ENCODE data around the gene CLCC1.

- TF ChIP-seq EZH2 (IDR thresholded peaks at IDR 0.05) (no peak), POLR2A (IDR thresholded peaks at IDR 0.05; ENCODE audit: borderline replicate concordance, extremely low read depth, insufficient read depth, insufficient read length) (no peak), JUND (IDR thresholded peaks at IDR 0.05) (no peak), RAD21 (IDR thresholded peaks at IDR 0.05; ENCODE audit: low read depth) (no peak), ZNF274 (IDR thresholded peaks at IDR 0.05; ENCODE audit: low read depth, low read length) (no peak)
- TF ChIP-seq, protein P1, sequence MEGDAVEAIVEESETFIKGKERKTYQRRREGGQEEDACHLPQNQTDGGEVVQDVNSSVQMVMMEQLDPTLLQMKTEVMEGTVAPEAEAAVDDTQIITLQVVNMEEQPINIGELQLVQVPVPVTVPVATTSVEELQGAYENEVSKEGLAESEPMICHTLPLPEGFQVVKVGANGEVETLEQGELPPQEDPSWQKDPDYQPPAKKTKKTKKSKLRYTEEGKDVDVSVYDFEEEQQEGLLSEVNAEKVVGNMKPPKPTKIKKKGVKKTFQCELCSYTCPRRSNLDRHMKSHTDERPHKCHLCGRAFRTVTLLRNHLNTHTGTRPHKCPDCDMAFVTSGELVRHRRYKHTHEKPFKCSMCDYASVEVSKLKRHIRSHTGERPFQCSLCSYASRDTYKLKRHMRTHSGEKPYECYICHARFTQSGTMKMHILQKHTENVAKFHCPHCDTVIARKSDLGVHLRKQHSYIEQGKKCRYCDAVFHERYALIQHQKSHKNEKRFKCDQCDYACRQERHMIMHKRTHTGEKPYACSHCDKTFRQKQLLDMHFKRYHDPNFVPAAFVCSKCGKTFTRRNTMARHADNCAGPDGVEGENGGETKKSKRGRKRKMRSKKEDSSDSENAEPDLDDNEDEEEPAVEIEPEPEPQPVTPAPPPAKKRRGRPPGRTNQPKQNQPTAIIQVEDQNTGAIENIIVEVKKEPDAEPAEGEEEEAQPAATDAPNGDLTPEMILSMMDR (IDR thresholded peaks at IDR 0.05 in 2 of 3, conservative IDR thresholded peaks at IDR 0.05 in 1 of 3; ENCODE audit: borderline replicate concordance in 1 of 3, insufficient read depth in 1 of 3, low read depth in 2 of 3, low read length in 2 of 3) = no peak
Observed at GRCh38 chr1:108983114-108983513, 19.8 kb upstream of the CLCC1 start.
